Liver (tissue), 3 donors: ENCODE measurements around the gene LYST.

ENCODE experiments used
- EGR1 ChIP-seq, 2 donors: IDR thresholded peaks; 2 replicates each; pipeline ENCODE4 v1.6.1; 2016 to 2018; ENCODE audit warnings: antibody characterized with exemption in 2 of 2, low read depth in 2 of 2
- HNF4A ChIP-seq, 2 donors: conservative IDR thresholded peaks; 2 replicates each; pipeline ENCODE4 v1.6.1; 2016; ENCODE audit warnings: antibody characterized with exemption in 2 of 2, mild to moderate bottlenecking in 2 of 2
- MAX ChIP-seq: IDR thresholded peaks from 2 replicates; pipeline ENCODE4 v1.6.1; 2016; ENCODE audit warnings: antibody characterized with exemption
- RXRA ChIP-seq, 2 donors: IDR thresholded peaks; 2 replicates each; pipeline ENCODE4 v1.6.1; 2017 to 2018; ENCODE audit warnings: antibody characterized with exemption in 2 of 2, mild to moderate bottlenecking in 1 of 2
- SP1 ChIP-seq: IDR thresholded peaks from 2 replicates; pipeline ENCODE4 v1.6.1; 2018; ENCODE audit warnings: antibody characterized with exemption, mild to moderate bottlenecking
- TAF1 ChIP-seq: conservative IDR thresholded peaks from 2 replicates; pipeline ENCODE4 v1.6.1; 2016; ENCODE audit warnings: antibody characterized with exemption, mild to moderate bottlenecking
- TF ChIP-seq, protein P1 (sequence below): fragments of 150-350 bp; IDR thresholded peaks from 2 replicates; pipeline ENCODE4 v1.5.1; 2017; ENCODE audit warnings: improper control_type of control experiment, low read depth, low read length; ENCODE audit not compliant: missing input control
- TF ChIP-seq, protein P2 (sequence below): IDR thresholded peaks from 2 replicates; pipeline ENCODE4 v1.6.1; 2016; ENCODE audit warnings: antibody characterized with exemption
- donor health status: healthy.
- donor health status: healthy.

DNA sequence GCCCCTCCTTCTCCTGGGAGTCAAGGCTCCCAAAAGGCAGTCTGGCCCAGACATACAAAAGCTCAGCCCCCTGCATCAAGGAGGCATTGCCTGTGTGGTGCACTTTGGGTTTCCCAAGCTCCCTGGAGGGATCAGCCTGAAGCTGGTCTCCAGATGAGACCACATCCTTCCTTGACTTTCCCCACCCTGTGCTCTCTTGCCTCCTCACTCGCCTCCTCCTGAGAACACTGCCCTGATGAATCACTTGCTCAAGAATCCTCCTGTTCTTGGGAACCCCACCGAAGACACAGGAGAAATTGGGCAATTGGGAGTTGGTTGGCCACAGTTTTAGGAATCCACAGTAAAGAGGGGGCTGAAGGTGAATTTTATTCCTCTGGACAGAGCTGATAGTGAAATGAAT, 34.8 kb upstream of the LYST start:
- no peak for TF ChIP-seq MAX
- TF ChIP-seq, protein P1, sequence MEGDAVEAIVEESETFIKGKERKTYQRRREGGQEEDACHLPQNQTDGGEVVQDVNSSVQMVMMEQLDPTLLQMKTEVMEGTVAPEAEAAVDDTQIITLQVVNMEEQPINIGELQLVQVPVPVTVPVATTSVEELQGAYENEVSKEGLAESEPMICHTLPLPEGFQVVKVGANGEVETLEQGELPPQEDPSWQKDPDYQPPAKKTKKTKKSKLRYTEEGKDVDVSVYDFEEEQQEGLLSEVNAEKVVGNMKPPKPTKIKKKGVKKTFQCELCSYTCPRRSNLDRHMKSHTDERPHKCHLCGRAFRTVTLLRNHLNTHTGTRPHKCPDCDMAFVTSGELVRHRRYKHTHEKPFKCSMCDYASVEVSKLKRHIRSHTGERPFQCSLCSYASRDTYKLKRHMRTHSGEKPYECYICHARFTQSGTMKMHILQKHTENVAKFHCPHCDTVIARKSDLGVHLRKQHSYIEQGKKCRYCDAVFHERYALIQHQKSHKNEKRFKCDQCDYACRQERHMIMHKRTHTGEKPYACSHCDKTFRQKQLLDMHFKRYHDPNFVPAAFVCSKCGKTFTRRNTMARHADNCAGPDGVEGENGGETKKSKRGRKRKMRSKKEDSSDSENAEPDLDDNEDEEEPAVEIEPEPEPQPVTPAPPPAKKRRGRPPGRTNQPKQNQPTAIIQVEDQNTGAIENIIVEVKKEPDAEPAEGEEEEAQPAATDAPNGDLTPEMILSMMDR = no peak
- no peak for TF ChIP-seq EGR1 (IDR thresholded peaks at IDR 0.05; ENCODE audit: low read depth in 2 of 2)
- TF ChIP-seq TAF1 = no peak
- TF ChIP-seq RXRA (IDR thresholded peaks at IDR 0.05) = no peak
- TF ChIP-seq HNF4A (conservative IDR thresholded peaks at IDR 0.05) = no peak
- TF ChIP-seq, protein P2, sequence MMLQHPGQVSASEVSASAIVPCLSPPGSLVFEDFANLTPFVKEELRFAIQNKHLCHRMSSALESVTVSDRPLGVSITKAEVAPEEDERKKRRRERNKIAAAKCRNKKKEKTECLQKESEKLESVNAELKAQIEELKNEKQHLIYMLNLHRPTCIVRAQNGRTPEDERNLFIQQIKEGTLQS = no peak
- TF ChIP-seq SP1 = no peak
